Measurements from ENCODE around the gene C6orf47.
"Not testable (repeated sequence)": the region's sequence is repeated elsewhere in the genome, so short reads cannot be mapped to it uniquely, and the experiment has no call there.

Gene C6orf47, protein sequence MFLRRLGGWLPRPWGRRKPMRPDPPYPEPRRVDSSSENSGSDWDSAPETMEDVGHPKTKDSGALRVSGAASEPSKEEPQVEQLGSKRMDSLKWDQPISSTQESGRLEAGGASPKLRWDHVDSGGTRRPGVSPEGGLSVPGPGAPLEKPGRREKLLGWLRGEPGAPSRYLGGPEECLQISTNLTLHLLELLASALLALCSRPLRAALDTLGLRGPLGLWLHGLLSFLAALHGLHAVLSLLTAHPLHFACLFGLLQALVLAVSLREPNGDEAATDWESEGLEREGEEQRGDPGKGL

DNA sequence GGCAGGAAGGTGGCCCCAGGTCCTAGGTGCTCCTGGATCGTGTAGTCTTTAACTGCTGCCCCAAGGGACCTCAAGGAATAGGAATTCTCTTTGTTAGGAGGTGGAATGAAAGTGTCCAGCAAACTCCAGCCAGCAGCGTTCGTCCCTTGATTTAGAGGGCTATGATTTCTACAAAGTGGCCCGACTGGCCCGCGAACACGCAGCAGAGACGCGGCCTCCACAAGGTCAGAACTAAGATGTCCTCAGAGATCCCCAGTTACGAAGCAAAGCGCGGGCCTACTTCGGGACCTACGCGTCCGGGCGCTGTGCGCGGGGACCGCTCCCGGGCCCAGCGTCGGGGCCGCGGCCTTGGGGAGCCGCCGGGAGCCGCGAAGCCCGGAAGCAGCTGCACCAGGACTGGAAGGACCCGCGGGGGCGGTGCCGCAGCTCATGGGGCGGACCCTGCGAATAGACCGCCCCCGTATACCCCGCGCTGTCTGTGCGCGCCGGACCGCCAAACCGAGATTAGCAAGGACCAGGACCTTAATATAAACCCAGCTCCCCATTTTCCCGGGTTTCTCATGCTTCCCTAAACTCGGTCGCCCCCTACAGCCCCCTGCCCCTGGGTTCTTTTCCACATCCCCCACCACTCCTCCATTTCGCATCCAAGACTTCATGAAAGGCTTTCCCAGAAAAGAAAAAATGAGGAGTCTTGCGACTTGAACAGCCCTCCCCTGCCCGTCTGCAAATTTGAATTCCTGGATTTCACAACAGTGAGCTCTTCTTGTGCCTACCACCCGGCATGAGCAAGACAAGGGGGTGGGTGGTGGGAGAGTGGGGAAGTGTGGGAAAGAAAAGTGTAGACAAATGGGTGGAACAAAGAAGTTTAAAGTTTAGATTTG, at the start of gene C6orf47:
TSS of gene C6orf47 (minus strand) at position 398 of the 881 bp plus-strand sequence. CDS start 831 bp downstream, outside the sequence.
- peak; percentile 70 for ATAC-seq

- ATAC-seq = not testable (repeated sequence)
Measured at GRCh38 chr6:31709157-31709556, 48.6 kb upstream of the C6orf47 start.

- ATAC-seq = no peak
Measured at GRCh38 chr6:31708224-31708623, 47.6 kb upstream of the C6orf47 start.

DNA sequence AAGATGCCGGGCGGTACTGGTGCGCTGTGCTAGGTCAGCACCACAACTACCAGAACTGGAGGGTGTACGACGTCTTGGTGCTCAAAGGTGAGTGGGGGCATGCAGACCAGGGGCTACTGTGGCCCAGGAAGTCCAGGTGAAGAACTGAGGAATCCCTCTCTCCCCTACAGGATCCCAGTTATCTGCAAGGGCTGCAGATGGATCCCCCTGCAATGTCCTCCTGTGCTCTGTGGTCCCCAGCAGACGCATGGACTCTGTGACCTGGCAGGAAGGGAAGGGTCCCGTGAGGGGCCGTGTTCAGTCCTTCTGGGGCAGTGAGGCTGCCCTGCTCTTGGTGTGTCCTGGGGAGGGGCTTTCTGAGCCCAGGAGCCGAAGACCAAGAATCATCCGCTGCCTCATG, 47.1 kb upstream of the C6orf47 start:
- no peak for ATAC-seq

DNA sequence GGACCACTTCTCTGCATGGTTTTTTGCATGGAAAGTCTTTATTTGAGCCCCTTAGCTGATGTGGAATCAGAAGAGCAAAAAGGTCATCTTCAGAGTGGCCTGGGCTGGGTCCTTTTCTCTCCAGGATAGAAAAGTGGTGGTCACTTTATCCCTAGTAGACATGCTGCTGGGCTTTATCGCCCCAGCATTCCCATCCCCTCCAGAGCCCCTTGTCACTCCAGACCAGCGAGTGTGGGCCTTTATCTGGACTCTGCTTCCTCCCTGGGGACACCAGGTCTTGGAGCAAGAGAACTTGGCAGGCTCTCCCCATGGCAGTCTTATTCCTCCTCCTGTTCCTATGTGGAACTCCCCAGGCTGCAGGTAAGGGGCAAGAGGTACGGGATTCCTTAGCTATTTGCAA, 46.0 kb upstream of the C6orf47 start, which contains the start of gene LY6G6F:
TSS of gene LY6G6F (plus strand) at position 268 of the 400 bp plus-strand sequence. CDS start at position 309, 41 bp downstream.
- ATAC-seq = no peak

GRCh38 chr6:31705931-31706330, 45.4 kb upstream of the C6orf47 start:
- no peak for ATAC-seq

- peak; percentile 96 to 97 for ATAC-seq
Measured at GRCh38 chr6:31702819-31703716, 42.5 kb upstream of the C6orf47 start, which contains the start of gene ABHD16A. Gene ABHD16A (minus strand): TSS chr6:31703324. CDS start chr6:31703281, 43 bp downstream.

DNA sequence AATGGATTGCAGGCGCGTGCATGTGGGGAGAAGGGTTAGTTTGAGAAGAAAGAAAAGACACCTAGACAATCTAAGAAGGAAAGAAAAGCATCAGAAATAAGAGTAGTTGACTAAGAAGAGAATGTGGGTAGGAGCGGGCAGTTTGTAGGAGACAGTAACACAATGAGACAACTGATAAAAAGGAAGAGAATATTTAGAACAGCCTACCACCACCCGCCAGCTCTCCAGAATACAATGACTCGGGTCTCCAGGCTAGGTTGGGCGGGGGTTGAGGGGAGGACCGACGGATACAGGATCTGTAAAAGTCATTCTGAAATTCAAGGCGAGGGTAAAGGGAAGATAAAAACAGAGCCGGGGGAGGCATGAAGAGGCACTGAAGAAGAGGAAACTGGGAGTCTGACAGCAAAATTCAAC, 41.8 kb upstream of the C6orf47 start:
- peak; percentile 5 to 11 for ATAC-seq

- ATAC-seq = no peak
Measured at GRCh38 chr6:31701666-31702404, 41.3 kb upstream of the C6orf47 start.

DNA sequence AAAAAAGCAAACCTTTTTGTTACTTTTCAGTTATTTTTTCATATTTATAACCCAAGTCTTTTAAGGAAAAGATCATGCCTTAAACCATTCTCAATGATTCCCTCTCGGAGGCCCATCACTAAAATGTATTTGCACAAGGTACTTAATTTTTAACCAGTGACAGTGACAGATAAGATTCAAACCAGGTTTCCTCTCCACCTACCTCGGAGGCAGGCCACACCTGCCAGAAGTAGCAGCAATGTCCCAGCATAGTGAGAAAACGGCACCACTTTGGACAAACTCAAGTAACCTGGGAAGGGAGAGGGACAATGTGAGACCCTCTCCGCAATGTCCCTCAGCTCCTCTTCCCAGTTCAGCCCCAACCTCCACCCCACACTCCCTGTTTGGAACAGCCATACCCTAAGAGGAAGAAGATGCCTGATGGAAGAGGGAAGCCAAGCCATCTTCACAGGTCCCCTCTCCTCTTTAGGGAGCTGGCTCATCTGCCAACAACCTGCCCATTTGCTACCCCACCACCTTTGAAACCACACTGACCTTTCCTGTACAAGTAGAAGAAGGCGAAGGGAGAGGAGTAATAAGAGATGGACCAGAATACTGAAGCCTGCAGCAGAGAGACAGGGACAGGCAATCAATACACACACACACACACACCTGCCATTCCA, 40.3 kb upstream of the C6orf47 start:
- ATAC-seq = no peak

GRCh38 chr6:31697555-31697954, 37.0 kb upstream of the C6orf47 start:
- peak in 1 of 2 donors; percentile 60 for ATAC-seq

DNA sequence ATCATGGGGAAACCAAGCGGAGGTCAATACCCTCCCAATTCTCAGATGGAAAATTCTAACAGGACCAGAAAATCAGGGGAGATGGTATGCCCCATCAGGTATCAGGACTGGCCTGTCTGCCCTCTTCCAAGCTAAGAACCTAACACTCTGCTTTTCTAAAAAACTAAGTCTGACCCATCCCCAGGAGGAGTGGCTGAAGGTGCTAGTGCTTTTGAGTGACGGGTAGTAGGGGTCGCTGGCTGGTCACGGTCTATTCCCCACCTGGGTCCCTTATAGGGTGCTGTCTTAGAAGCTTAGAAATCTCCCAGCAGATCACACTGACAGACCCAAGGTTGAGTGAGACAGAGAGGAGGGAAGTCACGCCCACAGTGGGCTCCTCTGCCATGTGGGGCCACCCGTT, 33.0 kb upstream of the C6orf47 start:
- no peak for ATAC-seq

GRCh38 chr6:31692886-31693285, 32.3 kb upstream of the C6orf47 start:
- no peak for ATAC-seq

DNA sequence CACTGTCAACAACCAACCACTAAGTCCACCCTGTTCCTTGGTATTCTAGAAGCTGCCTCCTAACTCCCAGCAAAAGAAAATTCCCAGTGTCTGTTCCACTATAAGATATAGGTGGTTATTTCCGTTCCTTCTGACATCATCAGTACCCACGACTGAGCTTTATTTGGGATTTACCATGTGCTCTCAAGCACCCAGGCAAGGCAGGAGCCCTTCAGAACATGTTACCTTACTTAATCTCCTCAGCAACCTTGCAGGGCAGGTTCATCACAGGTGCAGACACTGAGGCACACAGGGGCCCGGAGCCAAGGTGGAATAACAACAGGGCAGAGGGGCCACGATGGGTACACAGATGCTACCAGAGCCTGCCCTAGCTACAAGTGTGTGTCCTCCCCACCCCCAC, 31.8 kb upstream of the C6orf47 start:
- no peak for ATAC-seq

DNA sequence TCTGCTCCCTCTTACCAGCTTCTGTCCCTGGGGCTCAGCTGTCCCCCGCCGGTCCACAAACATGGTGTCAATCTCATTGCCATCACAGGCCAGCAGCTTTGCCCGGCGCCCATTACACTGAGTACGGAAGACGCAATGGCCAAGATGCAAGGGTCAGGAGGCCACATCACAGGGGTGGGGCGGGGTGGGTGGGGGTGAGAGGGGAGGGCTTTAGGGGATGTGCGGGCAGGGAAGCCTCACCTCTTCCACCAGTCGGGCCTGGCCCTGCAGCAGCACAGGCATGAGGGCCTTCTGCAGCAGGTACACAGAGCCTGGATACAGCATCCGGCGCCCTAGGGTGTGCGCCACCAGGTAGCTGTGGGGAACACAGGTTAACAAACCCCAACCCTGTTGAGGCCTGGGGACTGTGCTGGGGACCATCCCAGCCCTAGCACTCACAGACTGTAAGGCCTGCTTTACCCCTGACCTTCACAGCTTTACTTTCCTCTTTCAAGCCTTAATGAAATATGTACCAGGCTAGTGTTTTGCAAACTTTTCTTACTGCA, 31.1 kb upstream of the C6orf47 start:
- ATAC-seq = no peak

GRCh38 chr6:31691078-31691463, 30.5 kb upstream of the C6orf47 start:
- no peak for ATAC-seq

- ATAC-seq = no peak
Measured at GRCh38 chr6:31690231-31691077, 29.9 kb upstream of the C6orf47 start.

- no peak for ATAC-seq
Measured at GRCh38 chr6:31689249-31690110, 28.9 kb upstream of the C6orf47 start.
